GM12872 (cell line): ENCODE measurements around the gene LDAH.

Source experiments
- TF ChIP-seq, protein P1 (sequence below): IDR thresholded peaks from 3 replicates; pipeline ENCODE4 v1.5.1; 2011; ENCODE audit warnings: low read depth, mild to moderate bottlenecking, low read length, moderate library complexity; ENCODE audit not compliant: insufficient read depth

The LDAH gene

DNA sequence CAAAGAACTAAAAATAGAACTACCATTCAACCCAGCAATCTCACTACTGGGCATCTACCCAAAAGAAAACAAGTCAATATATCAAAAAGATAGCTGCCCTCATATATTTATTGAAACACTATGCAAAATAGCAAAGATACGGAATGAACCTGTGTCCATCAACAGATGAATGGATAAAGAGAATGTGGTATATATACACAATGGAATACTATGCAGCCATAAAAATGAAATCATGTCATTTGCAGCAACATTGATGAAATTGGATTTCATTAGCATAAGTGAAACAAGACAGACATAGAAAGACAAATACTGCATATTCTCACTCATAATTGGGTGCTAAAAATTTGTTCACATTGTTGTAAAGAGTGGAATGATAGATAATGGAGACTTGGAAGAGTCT is 16.2 kb upstream of the LDAH start:
- TF ChIP-seq, protein P1, sequence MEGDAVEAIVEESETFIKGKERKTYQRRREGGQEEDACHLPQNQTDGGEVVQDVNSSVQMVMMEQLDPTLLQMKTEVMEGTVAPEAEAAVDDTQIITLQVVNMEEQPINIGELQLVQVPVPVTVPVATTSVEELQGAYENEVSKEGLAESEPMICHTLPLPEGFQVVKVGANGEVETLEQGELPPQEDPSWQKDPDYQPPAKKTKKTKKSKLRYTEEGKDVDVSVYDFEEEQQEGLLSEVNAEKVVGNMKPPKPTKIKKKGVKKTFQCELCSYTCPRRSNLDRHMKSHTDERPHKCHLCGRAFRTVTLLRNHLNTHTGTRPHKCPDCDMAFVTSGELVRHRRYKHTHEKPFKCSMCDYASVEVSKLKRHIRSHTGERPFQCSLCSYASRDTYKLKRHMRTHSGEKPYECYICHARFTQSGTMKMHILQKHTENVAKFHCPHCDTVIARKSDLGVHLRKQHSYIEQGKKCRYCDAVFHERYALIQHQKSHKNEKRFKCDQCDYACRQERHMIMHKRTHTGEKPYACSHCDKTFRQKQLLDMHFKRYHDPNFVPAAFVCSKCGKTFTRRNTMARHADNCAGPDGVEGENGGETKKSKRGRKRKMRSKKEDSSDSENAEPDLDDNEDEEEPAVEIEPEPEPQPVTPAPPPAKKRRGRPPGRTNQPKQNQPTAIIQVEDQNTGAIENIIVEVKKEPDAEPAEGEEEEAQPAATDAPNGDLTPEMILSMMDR: no peak

DNA sequence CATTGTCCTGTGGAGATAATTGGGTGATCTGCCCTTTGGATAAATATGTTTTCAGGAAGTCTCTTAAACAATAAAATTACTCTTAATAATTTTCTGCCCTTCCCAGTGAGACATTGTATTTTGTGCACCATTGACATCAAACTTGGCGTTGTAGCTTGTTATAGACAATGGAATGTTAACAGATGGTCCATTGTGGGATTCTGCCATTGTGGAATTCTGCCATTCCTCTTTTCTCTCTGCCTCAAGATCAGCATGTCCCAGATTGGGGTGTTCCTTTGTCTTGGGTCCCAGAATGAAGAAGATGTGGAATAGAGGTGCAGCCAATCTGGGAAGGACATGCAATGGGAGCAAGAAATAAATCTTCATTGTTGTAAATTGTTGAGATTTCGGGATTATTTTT is 15.1 kb upstream of the LDAH start:
- TF ChIP-seq, protein P1: no peak

DNA sequence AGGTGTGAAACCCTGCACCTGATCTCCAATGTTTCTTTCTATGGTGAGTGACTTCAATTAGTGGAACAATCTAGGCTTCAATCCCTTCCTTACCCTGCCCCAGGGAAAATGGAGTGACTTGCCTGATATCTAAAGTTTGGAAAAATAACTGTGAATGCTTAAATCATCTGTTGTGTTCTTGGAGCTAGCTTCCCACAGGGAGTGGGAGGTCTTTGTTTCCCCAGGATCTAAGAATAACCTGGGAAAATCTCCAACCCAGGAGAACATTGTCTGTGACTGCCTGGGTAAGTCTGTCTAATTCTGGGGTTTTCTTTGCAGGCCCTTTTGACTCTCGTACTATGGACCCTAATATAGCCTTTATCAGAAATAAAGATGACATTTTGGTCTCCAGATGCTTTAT is 13.6 kb upstream of the LDAH start:
- TF ChIP-seq, protein P1: no peak

DNA sequence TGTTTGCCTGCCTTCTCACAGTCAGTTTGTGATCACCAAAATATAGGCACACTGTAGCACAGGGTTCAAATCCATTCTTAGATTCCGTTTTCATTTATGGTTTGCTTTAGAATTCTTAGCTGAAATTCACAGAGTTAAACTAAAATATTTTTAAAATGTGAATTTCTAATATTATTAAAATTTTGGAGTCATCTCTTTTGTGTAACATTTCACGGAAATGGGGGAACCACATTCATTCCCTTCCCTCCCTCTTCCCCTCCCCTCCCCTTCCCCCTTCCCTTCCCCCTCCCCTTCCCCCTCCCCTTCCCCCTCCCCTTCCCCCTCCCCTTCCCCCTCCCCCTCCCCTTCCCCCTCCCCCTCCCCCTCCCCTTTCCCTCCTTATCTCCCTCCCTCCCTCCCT is 11.4 kb upstream of the LDAH start:
- TF ChIP-seq, protein P1: no peak

DNA sequence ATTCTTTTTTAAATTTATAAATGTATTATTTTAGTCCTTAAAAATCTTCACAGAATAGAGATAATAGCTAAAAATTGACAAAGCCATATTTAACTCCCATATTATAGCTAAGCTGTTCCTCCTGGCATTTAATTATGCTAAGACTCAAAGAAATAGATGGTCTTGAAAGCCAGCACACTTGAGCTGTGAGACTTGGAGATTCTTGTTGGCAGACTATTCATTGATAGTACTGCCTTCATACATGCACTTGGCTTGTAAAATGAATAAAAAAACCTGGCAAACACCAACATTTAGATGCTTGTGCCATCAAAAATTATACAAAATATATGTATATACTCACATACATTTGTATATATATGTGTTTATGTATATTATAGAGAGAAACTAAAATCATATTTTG is 9.7 kb upstream of the LDAH start:
- TF ChIP-seq, protein P1: no peak

DNA sequence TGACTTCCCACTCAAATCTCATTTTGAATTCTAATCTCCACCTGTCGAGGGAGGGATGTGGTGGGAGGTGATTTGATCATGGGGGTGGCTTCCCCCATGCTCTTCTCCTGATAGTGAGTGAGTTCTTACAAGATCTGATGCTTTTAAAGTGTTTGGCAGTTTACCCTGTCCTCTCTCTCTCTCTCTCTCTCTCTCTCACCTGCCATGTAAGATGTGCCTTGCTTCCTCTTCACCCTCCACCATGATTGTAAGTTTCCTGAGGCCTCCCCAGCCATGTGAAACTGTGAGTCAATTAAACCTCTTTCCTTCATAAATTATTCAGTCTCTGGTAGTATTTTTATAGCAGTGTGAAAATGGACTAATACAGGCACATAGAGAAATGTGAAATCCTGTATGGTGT is 7.0 kb upstream of the LDAH start:
- TF ChIP-seq, protein P1: no peak

DNA sequence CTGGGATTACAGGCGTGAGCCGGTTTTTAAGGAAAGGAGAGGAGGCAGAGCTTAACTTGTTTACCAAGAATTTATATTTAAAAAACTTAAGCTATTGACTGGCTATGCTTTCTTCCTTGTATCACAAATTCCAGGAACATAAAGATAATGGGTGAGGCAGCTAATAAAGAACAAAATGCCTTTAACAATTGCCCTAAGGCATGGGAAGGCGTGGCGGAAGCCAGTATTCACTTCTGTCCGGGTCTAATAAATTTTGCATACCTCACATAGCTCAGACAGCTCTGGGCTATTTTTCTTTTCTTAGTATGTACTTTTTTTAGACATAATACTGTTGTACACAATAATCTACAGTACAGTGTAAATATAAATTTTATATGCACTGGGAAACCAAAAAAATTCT is 1.0 kb upstream of the LDAH start:
- TF ChIP-seq, protein P1: no peak

DNA sequence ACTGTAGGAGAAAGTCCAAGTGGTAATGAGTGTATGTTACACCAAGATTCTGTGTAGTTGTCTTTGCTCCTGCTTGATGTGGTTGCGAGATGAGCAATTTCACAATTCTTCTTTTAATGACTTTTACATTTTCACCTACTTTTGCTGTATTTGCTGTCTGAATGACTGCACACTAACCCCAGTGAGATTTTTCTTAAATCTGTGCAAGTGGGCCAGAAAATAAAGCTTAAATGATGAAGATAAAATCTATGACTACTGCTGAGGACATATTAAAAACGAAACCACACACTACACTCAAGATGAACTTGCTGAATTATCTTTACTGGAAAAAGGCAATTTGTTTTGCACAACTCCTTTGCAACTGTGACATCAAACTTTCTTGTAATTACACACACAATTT is 4.1 kb downstream of the LDAH start:
- TF ChIP-seq, protein P1: no peak
